WTC11 (cell line): Measurements from ENCODE around the gene BCAM. TPM values are rescaled to one million over a fixed set of nuclear protein-coding genes. Genes with fewer than 3 reads are reported as not detected.

ENCODE experiments used
- AR ChIP-seq: fragments of 250-450 bp; sonication (Bioruptor Pico); IDR thresholded peaks from 2 replicates; pipeline ENCODE4 v1.9.0; 2021; ENCODE audit warnings: mild to moderate bottlenecking
- CREM ChIP-seq: sonication (generic); formaldehyde crosslinking; IDR thresholded peaks from 2 replicates; pipeline ENCODE4 v1.8.1; 2022; ENCODE audit warnings: mild to moderate bottlenecking, missing genetic modification reagents, moderate library complexity
- ELF4 ChIP-seq: sonication (generic); formaldehyde crosslinking; IDR thresholded peaks from 2 replicates; pipeline ENCODE4 v1.8.1; 2022; ENCODE audit warnings: low read depth, mild to moderate bottlenecking, moderate library complexity, missing genetic modification reagents
- EMX1 ChIP-seq: fragments of 250-450 bp; sonication (Bioruptor Pico); IDR thresholded peaks from 2 replicates; pipeline ENCODE4 v1.8.0; 2021; ENCODE audit warnings: mild to moderate bottlenecking
- HMGA2 ChIP-seq: fragments of 250-450 bp; sonication (Bioruptor Pico); IDR thresholded peaks from 2 replicates; pipeline ENCODE4 v1.4.0; 2021; ENCODE audit warnings: mild to moderate bottlenecking, moderate library complexity
- JAZF1 ChIP-seq: fragments of 250-450 bp; sonication (Bioruptor Pico); IDR thresholded peaks from 2 replicates; pipeline ENCODE4 v1.9.0; 2021; ENCODE audit warnings: moderate library complexity, mild to moderate bottlenecking, inconsistent platforms
- NR1H2 ChIP-seq: sonication (generic); formaldehyde crosslinking; IDR thresholded peaks from 2 replicates; pipeline ENCODE4 v1.9.0; 2021; ENCODE audit warnings: mild to moderate bottlenecking, moderate library complexity, missing genetic modification reagents
- OVOL2 ChIP-seq: fragments of 250-450 bp; sonication (Bioruptor Pico); IDR thresholded peaks from 2 replicates; pipeline ENCODE4 v1.9.0; 2021; ENCODE audit warnings: mild to moderate bottlenecking, borderline replicate concordance
- PRRX2 ChIP-seq: fragments of 250-450 bp; sonication (Bioruptor Pico); IDR thresholded peaks from 2 replicates; pipeline ENCODE4 v1.8.0; 2021; ENCODE audit warnings: mild to moderate bottlenecking
- SOX15 ChIP-seq: fragments of 250-450 bp; sonication (Bioruptor Pico); IDR thresholded peaks from 2 replicates; pipeline ENCODE4 v1.9.0; 2021; ENCODE audit warnings: mild to moderate bottlenecking
- TEAD1 ChIP-seq: sonication (generic); formaldehyde crosslinking; IDR thresholded peaks from 2 replicates; pipeline ENCODE4 v1.8.0; 2022; ENCODE audit warnings: mild to moderate bottlenecking, missing genetic modification reagents
- TP53 ChIP-seq: sonication (generic); formaldehyde crosslinking; IDR thresholded peaks from 2 replicates; pipeline ENCODE4 v1.8.1; 2023; ENCODE audit warnings: mild to moderate bottlenecking, missing genetic modification reagents
- ZNF416 ChIP-seq: fragments of 250-450 bp; sonication (Bioruptor Pico); IDR thresholded peaks from 2 replicates; pipeline ENCODE4 v1.9.0; 2021; ENCODE audit warnings: mild to moderate bottlenecking, inconsistent platforms
- total RNA-seq: library from RNA; stranded (reverse); gene quantifications from 3 replicates; pipeline ENCODE4 v1.2.3, GENCODE V29; 2021
- TF ChIP-seq, protein P1 (sequence below): sonication (generic); formaldehyde crosslinking; IDR thresholded peaks from 2 replicates; pipeline ENCODE4 v1.8.1; 2023; ENCODE audit warnings: mild to moderate bottlenecking, missing genetic modification reagents
- TF ChIP-seq, protein P2 (sequence below): sonication (generic); formaldehyde crosslinking; IDR thresholded peaks from 2 replicates; pipeline ENCODE4 v1.8.1; 2023; ENCODE audit warnings: mild to moderate bottlenecking, missing genetic modification reagents, borderline replicate concordance
- TF ChIP-seq, protein P3 (sequence below): sonication (generic); formaldehyde crosslinking; IDR thresholded peaks from 2 replicates; pipeline ENCODE4 v1.8.0; 2022; ENCODE audit warnings: mild to moderate bottlenecking, missing genetic modification reagents
- TF ChIP-seq, protein P4 (sequence below): sonication (generic); formaldehyde crosslinking; IDR thresholded peaks from 2 replicates; pipeline ENCODE4 v1.8.0; 2022; ENCODE audit warnings: mild to moderate bottlenecking, missing genetic modification reagents

Gene BCAM
- total RNA-seq, 1 experiment from 2014 or later: 73.1 TPM

DNA sequence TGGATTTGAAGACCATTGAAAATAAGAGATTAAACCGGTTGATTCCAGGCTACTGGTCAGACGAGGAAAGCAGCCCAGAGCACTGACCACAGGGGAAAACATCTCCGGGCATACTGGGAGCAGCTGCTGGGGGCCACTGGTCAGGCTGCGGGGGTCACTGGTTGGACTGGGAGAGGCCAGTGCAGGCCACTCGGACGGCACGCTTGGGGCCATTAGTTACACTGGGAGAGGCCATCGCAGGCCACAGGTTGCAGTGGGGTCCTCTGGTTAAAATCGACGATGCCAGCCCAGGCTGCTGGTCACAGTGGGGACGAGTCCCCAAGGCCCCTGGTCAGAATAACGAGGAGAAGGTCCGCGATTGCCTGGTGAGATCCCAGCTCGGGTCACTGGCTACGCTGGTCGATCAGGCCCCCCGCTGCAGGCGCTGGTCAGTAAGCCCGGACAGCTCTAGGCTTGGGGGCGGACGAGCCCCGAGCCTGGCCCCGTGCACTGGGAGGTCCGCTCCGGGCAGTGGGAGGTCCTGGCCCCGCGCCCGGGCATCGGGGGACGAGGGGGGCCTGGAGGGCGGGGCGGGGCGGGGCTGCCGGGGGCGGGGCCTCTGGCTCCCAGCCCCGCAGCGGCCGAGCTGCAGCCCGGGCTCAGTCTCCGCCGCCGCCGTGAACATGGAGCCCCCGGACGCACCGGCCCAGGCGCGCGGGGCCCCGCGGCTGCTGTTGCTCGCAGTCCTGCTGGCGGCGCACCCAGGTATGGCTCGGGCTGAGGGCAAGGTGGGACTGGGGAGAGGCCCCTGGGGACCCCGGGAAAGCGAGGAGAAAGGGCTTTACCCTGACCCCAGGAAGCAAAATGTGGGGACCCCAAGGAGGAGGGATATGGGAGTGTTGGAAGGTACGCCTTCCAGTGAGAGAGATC is at the start of gene BCAM (continued):
- TF ChIP-seq AR: no peak
- TF ChIP-seq SOX15 (CRISPR knock-in tag): no peak
- peak; percentile 52; the same call in 1 of the 2 replicates for TF ChIP-seq TP53 (CRISPR knock-in tag)
- TF ChIP-seq ELF4: no peak
- TF ChIP-seq CREM (CRISPR knock-in tag): no peak
- TF ChIP-seq, protein P1, sequence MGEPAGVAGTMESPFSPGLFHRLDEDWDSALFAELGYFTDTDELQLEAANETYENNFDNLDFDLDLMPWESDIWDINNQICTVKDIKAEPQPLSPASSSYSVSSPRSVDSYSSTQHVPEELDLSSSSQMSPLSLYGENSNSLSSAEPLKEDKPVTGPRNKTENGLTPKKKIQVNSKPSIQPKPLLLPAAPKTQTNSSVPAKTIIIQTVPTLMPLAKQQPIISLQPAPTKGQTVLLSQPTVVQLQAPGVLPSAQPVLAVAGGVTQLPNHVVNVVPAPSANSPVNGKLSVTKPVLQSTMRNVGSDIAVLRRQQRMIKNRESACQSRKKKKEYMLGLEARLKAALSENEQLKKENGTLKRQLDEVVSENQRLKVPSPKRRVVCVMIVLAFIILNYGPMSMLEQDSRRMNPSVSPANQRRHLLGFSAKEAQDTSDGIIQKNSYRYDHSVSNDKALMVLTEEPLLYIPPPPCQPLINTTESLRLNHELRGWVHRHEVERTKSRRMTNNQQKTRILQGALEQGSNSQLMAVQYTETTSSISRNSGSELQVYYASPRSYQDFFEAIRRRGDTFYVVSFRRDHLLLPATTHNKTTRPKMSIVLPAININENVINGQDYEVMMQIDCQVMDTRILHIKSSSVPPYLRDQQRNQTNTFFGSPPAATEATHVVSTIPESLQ (CRISPR knock-in tag): no peak
- no peak for TF ChIP-seq JAZF1 (CRISPR knock-in tag)
- TF ChIP-seq EMX1 (CRISPR knock-in tag): no peak
- no peak for TF ChIP-seq NR1H2 (CRISPR knock-in tag)
- TF ChIP-seq HMGA2: no peak
- no peak for TF ChIP-seq TEAD1
- TF ChIP-seq, protein P2, sequence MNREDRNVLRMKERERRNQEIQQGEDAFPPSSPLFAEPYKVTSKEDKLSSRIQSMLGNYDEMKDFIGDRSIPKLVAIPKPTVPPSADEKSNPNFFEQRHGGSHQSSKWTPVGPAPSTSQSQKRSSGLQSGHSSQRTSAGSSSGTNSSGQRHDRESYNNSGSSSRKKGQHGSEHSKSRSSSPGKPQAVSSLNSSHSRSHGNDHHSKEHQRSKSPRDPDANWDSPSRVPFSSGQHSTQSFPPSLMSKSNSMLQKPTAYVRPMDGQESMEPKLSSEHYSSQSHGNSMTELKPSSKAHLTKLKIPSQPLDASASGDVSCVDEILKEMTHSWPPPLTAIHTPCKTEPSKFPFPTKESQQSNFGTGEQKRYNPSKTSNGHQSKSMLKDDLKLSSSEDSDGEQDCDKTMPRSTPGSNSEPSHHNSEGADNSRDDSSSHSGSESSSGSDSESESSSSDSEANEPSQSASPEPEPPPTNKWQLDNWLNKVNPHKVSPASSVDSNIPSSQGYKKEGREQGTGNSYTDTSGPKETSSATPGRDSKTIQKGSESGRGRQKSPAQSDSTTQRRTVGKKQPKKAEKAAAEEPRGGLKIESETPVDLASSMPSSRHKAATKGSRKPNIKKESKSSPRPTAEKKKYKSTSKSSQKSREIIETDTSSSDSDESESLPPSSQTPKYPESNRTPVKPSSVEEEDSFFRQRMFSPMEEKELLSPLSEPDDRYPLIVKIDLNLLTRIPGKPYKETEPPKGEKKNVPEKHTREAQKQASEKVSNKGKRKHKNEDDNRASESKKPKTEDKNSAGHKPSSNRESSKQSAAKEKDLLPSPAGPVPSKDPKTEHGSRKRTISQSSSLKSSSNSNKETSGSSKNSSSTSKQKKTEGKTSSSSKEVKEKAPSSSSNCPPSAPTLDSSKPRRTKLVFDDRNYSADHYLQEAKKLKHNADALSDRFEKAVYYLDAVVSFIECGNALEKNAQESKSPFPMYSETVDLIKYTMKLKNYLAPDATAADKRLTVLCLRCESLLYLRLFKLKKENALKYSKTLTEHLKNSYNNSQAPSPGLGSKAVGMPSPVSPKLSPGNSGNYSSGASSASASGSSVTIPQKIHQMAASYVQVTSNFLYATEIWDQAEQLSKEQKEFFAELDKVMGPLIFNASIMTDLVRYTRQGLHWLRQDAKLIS (CRISPR knock-in tag): no peak
- no peak for TF ChIP-seq PRRX2 (CRISPR knock-in tag)
- TF ChIP-seq ZNF416 (CRISPR knock-in tag): no peak
- no peak for TF ChIP-seq OVOL2 (CRISPR knock-in tag)
- TF ChIP-seq, protein P3, sequence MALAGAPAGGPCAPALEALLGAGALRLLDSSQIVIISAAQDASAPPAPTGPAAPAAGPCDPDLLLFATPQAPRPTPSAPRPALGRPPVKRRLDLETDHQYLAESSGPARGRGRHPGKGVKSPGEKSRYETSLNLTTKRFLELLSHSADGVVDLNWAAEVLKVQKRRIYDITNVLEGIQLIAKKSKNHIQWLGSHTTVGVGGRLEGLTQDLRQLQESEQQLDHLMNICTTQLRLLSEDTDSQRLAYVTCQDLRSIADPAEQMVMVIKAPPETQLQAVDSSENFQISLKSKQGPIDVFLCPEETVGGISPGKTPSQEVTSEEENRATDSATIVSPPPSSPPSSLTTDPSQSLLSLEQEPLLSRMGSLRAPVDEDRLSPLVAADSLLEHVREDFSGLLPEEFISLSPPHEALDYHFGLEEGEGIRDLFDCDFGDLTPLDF: no peak
- TF ChIP-seq, protein P4, sequence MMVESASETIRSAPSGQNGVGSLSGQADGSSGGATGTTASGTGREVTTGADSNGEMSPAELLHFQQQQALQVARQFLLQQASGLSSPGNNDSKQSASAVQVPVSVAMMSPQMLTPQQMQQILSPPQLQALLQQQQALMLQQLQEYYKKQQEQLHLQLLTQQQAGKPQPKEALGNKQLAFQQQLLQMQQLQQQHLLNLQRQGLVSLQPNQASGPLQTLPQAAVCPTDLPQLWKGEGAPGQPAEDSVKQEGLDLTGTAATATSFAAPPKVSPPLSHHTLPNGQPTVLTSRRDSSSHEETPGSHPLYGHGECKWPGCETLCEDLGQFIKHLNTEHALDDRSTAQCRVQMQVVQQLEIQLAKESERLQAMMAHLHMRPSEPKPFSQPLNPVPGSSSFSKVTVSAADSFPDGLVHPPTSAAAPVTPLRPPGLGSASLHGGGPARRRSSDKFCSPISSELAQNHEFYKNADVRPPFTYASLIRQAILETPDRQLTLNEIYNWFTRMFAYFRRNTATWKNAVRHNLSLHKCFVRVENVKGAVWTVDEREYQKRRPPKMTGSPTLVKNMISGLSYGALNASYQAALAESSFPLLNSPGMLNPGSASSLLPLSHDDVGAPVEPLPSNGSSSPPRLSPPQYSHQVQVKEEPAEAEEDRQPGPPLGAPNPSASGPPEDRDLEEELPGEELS: no peak
